A549 treated with DMSO at 1 μM for 4 hours (cell line): ENCODE data around the gene FZD1. TPM values are rescaled to one million over a fixed set of nuclear protein-coding genes. Genes with fewer than 3 reads are reported as not detected.

Experiments used
- total RNA-seq: library from RNA; stranded (reverse); fragments of 200-300 nt; extraction: Qiagen RNA extraction; gene quantifications from 5 replicates; pipeline ENCODE4 v1.2.3, GENCODE V29; 2022; ENCODE audit warnings: low read depth

Gene FZD1
- 2.4 to 2.9 TPM (median 2.6 TPM) in 5 replicates for total RNA-seq

GRCh38 chr7:91264046-91264923 lies at the start of gene FZD1:
Gene FZD1, plus strand, starts transcription at chr7:91264433. Its CDS starts 448 bp downstream, at chr7:91264881.

